Activated CD4-positive, alpha-beta T cell treated with anti-CD3 and anti-CD28 coated beads, Interleukin-2, amount 50 U/mL, for 1 hour (primary cell): ENCODE data around the gene CABP2.
"Not testable (repeated sequence)": the region's sequence is repeated elsewhere in the genome, so short reads cannot be mapped to it uniquely, and the experiment has no call there.

ENCODE experiments used
- DNase-seq: peaks from one replicate; pipeline ENCODE4 v3.0.0-alpha.2; 2020

The CABP2 gene

GRCh38 chr11:67492801-67493547 lies 30.3 kb downstream of the CABP2 start:
- no peak for DNase-seq

GRCh38 chr11:67492069-67492727 lies 31.0 kb downstream of the CABP2 start:
- DNase-seq = no peak

GRCh38 chr11:67491276-67492068 lies 31.8 kb downstream of the CABP2 start:
- no peak for DNase-seq

GRCh38 chr11:67490727-67491065 lies 32.5 kb downstream of the CABP2 start:
- DNase-seq = no peak

- DNase-seq = no peak
These were observed 33.1 kb downstream of the CABP2 start for GRCh38 chr11:67489885-67490726.

GRCh38 chr11:67489203-67489884 lies 33.9 kb downstream of the CABP2 start:
- DNase-seq = no peak

GRCh38 chr11:67486481-67487195 lies 36.6 kb downstream of the CABP2 start:
- DNase-seq = no peak

- DNase-seq = peak; percentile 32
These were observed 37.3 kb downstream of the CABP2 start for GRCh38 chr11:67485873-67486361.

GRCh38 chr11:67484847-67485311 lies 38.4 kb downstream of the CABP2 start:
- peak; percentile 50 for DNase-seq

GRCh38 chr11:67483831-67484665 lies 39.2 kb downstream of the CABP2 start:
- no peak for DNase-seq

GRCh38 chr11:67482827-67483798 lies 40.1 kb downstream of the CABP2 start, which contains the start of gene AIP:
Gene AIP, plus strand, starts transcription at chr11:67483026. Its CDS starts 133 bp downstream, at chr11:67483159.
- DNase-seq = peak; percentile 97

- no peak for DNase-seq
These were observed 40.9 kb downstream of the CABP2 start for GRCh38 chr11:67482275-67482826.

- not testable (repeated sequence) for DNase-seq
These were observed 45.7 kb downstream of the CABP2 start for GRCh38 chr11:67477344-67478050.

GRCh38 chr11:67476692-67477091 lies 46.6 kb downstream of the CABP2 start:
- not testable (repeated sequence) for DNase-seq

- no peak for DNase-seq
These were observed 50.4 kb downstream of the CABP2 start for GRCh38 chr11:67472882-67473281.

GRCh38 chr11:67470337-67471002 lies 52.8 kb downstream of the CABP2 start:
- no peak for DNase-seq

- DNase-seq = no peak
These were observed 53.8 kb downstream of the CABP2 start for GRCh38 chr11:67469508-67469811.
